ENCODE data around the gene TDP1. TPM values are rescaled to one million over a fixed set of nuclear protein-coding genes. Genes with fewer than 3 reads are reported as not detected.

The TDP1 gene
- total RNA-seq, 1 donor from 2014 or later, result 14.7 TPM

Other genes with a start within 250 kb of the TDP1 start
- gene EFCAB11, start 1.2 kb upstream of the TDP1 start, total RNA-seq, result 5.6 TPM
- 0.39 TPM for gene KCNK13, start 106.1 kb downstream of the TDP1 start, total RNA-seq

Data from skin of body (tissue), 1 donor.